Stomach (tissue), 9 donors: ENCODE data around the gene SMAP2. TPM values are rescaled to one million over a fixed set of nuclear protein-coding genes. Genes with fewer than 3 reads are reported as not detected.

Experiments used
- DNase-seq, 2 donors: peaks; one replicate each; pipeline versions ENCODE4 v3.0.0 to v3.0.0-alpha.2; 2013 to 2019
- H3K27ac ChIP-seq, 5 donors: fragments of 200-600 bp in 4 of 5; sonication (generic) in 4 of 5; one replicate each; pipeline ENCODE4 v1.5.1; 2013 to 2019; ENCODE audit warnings: mild to moderate bottlenecking in 1 of 5, moderate library complexity in 1 of 5
- H3K27me3 ChIP-seq, 3 donors: fragments of 200-600 bp; sonication (generic); one replicate each; pipeline ENCODE4 v1.5.1; 2017 to 2019; ENCODE audit warnings: mixed run types in 1 of 3
- H3K36me3 ChIP-seq, 4 donors: fragments of 200-600 bp; sonication (generic); 1 replicate in 3 of 4; 2 replicates in 1 of 4; pipeline ENCODE4 v1.5.1; 2016 to 2019
- H3K4me1 ChIP-seq, 4 donors: fragments of 200-600 bp; sonication (generic); one replicate each; pipeline ENCODE4 v1.5.1; 2016 to 2019
- H3K4me3 ChIP-seq, 4 donors: fragments of 200-600 bp; sonication (generic) in 3 of 4; one replicate each; pipeline ENCODE4 v1.5.1; 2016 to 2019; ENCODE audit warnings: mild to moderate bottlenecking in 1 of 4
- H3K9me3 ChIP-seq, 4 donors: fragments of 200-600 bp; sonication (generic); one replicate each; pipeline ENCODE4 v1.5.1; 2016 to 2019
- CTCF ChIP-seq, 7 experiments: fragments of 450-650 bp in 4 of 7; fragments of 200-600 bp in 3 of 7; sonication (generic) in 3 of 7; IDR thresholded peaks; one replicate each; pipeline ENCODE4 v1.5.1; 2016 to 2019; ENCODE audit warnings: antibody characterized with exemption in 7 of 7, control low read depth in 2 of 7, mild to moderate bottlenecking in 1 of 7
- EP300 ChIP-seq: sonication (generic); formaldehyde crosslinking; IDR thresholded peaks from one replicate; pipeline ENCODE4 v1.6.1; 2017; ENCODE audit warnings: antibody characterized with exemption
- POLR2A ChIP-seq, 4 donors: fragments of 450-650 bp; IDR thresholded peaks; one replicate each; pipeline ENCODE4 v1.6.1; 2016; ENCODE audit warnings: antibody characterized with exemption in 4 of 4, control low read depth in 2 of 4, mild to moderate bottlenecking in 1 of 4, moderate library complexity in 1 of 4
- POLR2AphosphoS5 ChIP-seq, 3 donors: sonication (generic); formaldehyde crosslinking; IDR thresholded peaks; one replicate each; pipeline ENCODE4 v1.6.1; 2016; ENCODE audit warnings: antibody characterized with exemption in 3 of 3
- WGBS, 5 donors: extraction: QIAGEN DNeasy Blood & Tissue Kit in 3 of 5; methylation state at CpG; one replicate each; pipeline versions ENCODE4 v1.1.5 to v1.1.7; 2013 to 2018; 5-methylcytosine and 5-hydroxymethylcytosine counted together
- intact Hi-C: fragments of 100-400 bp; cut with DNase I; formaldehyde crosslinking; loops from one replicate; pipeline ENCODE4 v1.15.1; 2023; ENCODE audit warnings: low total_unique reads
- polyA plus RNA-seq, 3 donors: library from polyadenylated mRNA; stranded (reverse); fragments of 200-250 nt; gene quantifications; one replicate each; pipeline ENCODE4 v1.2.3, GENCODE V29; 2013
- total RNA-seq, 5 donors: library from RNA; depleted of rRNA; stranded (reverse); fragments of >200 nt; gene quantifications; one replicate each; pipeline versions ENCODE4 v1.1.0 to v1.2.3, GENCODE V29; 2014 to 2016
- donor health status: healthy with polysubstance abuse.
- donor health status: Bipolar disorder and iron deficiency.
- donor health status: healthy.

Gene SMAP2
- total and polyA plus RNA-seq, 8 donors = 21.6 to 58.0 (median 31.8) TPM

GRCh38 chr1:40416709-40417108, 43.2 kb downstream of the SMAP2 start:
- Histone ChIP-seq H3K4me1 (peaks cover 0 to 10% (median 0%) of the 10 kb centered on the region in 4 donors), H3K4me3 (no peak overlapping the region), H3K9me3 (no peaks in the 10 kb centered on the region), H3K27me3 (no peaks in the 10 kb centered on the region), H3K36me3 (peaks cover 55 to 95% (median 90%) of the 10 kb centered on the region in 4 donors), H3K27ac (no peak overlapping the region)
- DNase-seq = no peak
- intact Hi-C loops = no loop called here
- WGBS, 5 donors = 84 to 100% (median 95%) methylated on average over 4 of the region's 4 CpGs
- TF ChIP-seq POLR2AphosphoS5 (IDR thresholded peaks at IDR 0.05) = no peak
- TF ChIP-seq CTCF (IDR thresholded peaks at IDR 0.05) = no peak
- TF ChIP-seq EP300 = no peak

- H3K36me3 ChIP-seq = peaks cover 29 to 72% (median 69%) of the 10 kb centered on the region in 4 donors
- no peak overlapping the region for H3K27ac ChIP-seq
- H3K27me3 ChIP-seq = no peaks in the 10 kb centered on the region
- 71 to 81% (median 73%) methylated on average over 15 of the region's 15 CpGs for WGBS, 5 donors
- H3K4me1 ChIP-seq = peaks cover 0 to 25% (median 0%) of the 10 kb centered on the region in 4 donors
- no peaks in the 10 kb centered on the region for H3K9me3 ChIP-seq
- TF ChIP-seq POLR2A (IDR thresholded peaks at IDR 0.05) (no peak), POLR2AphosphoS5 (IDR thresholded peaks at IDR 0.05) (no peak), EP300 (no peak), CTCF (IDR thresholded peaks at IDR 0.05) (no peak)
- DNase-seq = peak; percentile 37 to 43
- intact Hi-C loops = no loop called here
- no peak overlapping the region for H3K4me3 ChIP-seq
Observed at GRCh38 chr1:40421431-40422384, 48.2 kb downstream of the SMAP2 start.

- H3K4me3 ChIP-seq = no peak overlapping the region
- intact Hi-C loops = no loop called here
- H3K27me3 ChIP-seq = no peaks in the 10 kb centered on the region
- peak overlapping the region in 1 of 5 donors; percentile 26 for H3K27ac ChIP-seq
- H3K9me3 ChIP-seq = no peaks in the 10 kb centered on the region
- WGBS, 5 donors = 67 to 80% (median 77%) methylated on average over 11 of the region's 11 CpGs
- TF ChIP-seq EP300 (no peak), POLR2A (IDR thresholded peaks at IDR 0.05) (no peak), POLR2AphosphoS5 (IDR thresholded peaks at IDR 0.05) (no peak), CTCF (IDR thresholded peaks at IDR 0.05) (no peak)
- peak in 1 of 2 donors; percentile 23 for DNase-seq
- peaks cover 19 to 61% (median 59%) of the 10 kb centered on the region in 4 donors for H3K36me3 ChIP-seq
- H3K4me1 ChIP-seq = peaks cover 0 to 25% (median 0%) of the 10 kb centered on the region in 4 donors
Observed at GRCh38 chr1:40422630-40423263, 49.2 kb downstream of the SMAP2 start.

GRCh38 chr1:40423264-40423642, 49.7 kb downstream of the SMAP2 start:
- WGBS, 5 donors = 86 to 92% (median 88%) methylated on average over 4 of the region's 4 CpGs
- Histone ChIP-seq H3K27ac (no peak overlapping the region), H3K9me3 (no peaks in the 10 kb centered on the region), H3K4me1 (peaks cover 0 to 25% (median 0%) of the 10 kb centered on the region in 4 donors), H3K27me3 (no peaks in the 10 kb centered on the region), H3K4me3 (no peak overlapping the region), H3K36me3 (peaks cover 15 to 56% (median 54%) of the 10 kb centered on the region in 4 donors)
- intact Hi-C loops = no loop called here
- TF ChIP-seq POLR2AphosphoS5 (IDR thresholded peaks at IDR 0.05) = no peak
- peak in 1 of 2 donors; percentile 33 for DNase-seq
